HG02938 (cell line): ENCODE results near the gene CYBA.

Source experiments
- ATAC-seq: cut with Tn5 transposase; IDR thresholded peaks from one replicate; pipeline ENCODE4 v1.9.1; 2021; ENCODE audit warnings: mild to moderate bottlenecking, moderate library complexity; ENCODE audit not compliant: unreplicated experiment

The CYBA gene

GRCh38 chr16:88595101-88595500, 55.8 kb downstream of the CYBA start:
- no peak for ATAC-seq

GRCh38 chr16:88593910-88594309, 56.9 kb downstream of the CYBA start:
- no peak for ATAC-seq

DNA sequence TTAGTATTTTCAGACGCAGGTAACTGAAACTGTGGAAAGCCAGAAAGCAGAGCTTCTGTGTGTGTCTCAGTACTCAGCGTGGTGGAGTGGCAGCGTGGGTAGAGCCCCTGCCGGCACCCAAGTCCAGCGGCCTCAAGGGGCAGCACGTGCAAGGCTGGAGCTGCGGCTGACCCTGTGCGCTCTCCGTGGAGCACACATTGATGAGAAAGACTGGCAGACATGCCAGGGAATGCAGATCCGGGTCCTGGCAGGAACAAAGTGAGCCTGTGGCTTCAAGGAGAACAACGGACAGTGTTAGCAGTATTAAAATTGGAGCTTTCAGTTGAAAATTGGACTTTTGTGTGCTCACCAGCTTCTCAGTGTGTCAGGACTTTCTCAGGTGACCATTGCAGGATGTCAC, 57.4 kb downstream of the CYBA start:
- no peak for ATAC-seq
